Measurements from ENCODE around the gene RHOD. TPM values are rescaled to one million over a fixed set of nuclear protein-coding genes. Genes with fewer than 3 reads are reported as not detected.

The RHOD gene
- total RNA-seq = 82.6 TPM

DNA sequence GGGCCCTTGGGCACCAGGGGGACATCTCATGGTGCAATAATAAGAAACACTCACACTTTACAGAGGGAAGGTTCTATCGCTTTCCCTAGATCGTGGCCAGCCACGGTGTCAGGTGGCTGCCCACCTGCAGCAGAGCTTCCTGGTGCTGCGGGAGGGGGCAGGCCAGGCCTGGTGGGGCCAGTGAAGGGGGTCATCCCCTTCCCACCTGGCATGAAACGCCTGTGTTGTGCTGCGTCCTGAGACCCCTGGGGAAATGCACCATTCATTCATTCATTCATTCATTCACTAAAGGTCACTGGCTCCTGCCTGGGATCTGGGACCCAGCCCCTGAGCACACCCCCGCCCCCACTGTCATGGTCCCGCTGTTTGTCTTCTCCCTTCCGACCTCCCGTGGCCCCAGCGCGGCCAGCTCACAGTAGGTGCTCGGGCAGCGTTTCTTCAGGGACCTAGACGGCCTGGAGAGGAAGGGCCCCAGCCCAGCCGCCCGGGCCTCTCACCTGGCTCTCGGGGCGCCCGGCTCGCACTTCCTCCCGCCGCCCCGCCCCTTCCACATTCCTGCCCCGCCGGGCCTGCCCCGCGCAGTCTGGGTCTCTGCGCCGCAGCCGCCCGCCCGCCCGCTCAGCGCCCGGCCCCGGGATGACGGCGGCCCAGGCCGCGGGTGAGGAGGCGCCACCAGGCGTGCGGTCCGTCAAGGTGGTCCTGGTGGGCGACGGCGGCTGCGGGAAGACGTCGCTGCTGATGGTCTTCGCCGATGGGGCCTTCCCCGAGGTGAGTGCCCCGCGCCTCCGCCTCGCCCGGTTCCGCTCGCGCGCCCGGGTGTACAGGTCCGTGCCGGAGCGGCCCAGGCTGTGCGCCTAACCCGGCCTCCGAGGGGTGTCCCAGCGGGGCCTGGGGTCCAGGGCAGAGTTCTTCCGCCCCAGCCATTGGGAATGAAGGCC lies at the start of gene RHOD:
Gene RHOD (plus strand): TSS at position 581 of the 938 bp plus-strand sequence. CDS start 56 bp downstream, at position 637.
- Histone ChIP-seq H3K9me3 (no peaks in the 10 kb centered on the region), H3K4me3 (peak within 1 kb of the TSS; percentile 72 to 75), H3K4me1 (peaks cover 11 to 27% of the 10 kb centered on the region in 2 donors), H3K36me3 (no peaks in the 10 kb centered on the region), H3K27me3 (no peaks in the 10 kb centered on the region), H3K27ac (peak within 1 kb of the TSS; percentile 81 to 89)
- intact Hi-C loops (cut with DNase I) = loop anchor here (2.0 to 5.0 kb wide), 2 partner anchors 62 to 84 kb away; partner anchors contain the start of gene KDM2A
- TF ChIP-seq, protein P1, sequence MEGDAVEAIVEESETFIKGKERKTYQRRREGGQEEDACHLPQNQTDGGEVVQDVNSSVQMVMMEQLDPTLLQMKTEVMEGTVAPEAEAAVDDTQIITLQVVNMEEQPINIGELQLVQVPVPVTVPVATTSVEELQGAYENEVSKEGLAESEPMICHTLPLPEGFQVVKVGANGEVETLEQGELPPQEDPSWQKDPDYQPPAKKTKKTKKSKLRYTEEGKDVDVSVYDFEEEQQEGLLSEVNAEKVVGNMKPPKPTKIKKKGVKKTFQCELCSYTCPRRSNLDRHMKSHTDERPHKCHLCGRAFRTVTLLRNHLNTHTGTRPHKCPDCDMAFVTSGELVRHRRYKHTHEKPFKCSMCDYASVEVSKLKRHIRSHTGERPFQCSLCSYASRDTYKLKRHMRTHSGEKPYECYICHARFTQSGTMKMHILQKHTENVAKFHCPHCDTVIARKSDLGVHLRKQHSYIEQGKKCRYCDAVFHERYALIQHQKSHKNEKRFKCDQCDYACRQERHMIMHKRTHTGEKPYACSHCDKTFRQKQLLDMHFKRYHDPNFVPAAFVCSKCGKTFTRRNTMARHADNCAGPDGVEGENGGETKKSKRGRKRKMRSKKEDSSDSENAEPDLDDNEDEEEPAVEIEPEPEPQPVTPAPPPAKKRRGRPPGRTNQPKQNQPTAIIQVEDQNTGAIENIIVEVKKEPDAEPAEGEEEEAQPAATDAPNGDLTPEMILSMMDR (IDR thresholded peaks at IDR 0.05) = no peak
- peak in 1 of 2 donors; percentile 78 for DNase-seq (ENCODE audit: low spot score in 2 of 2)

GRCh38 chr11:67007126-67007525 lies 49.5 kb upstream of the RHOD start:
- Histone ChIP-seq H3K27ac (no peak overlapping the region), H3K4me3 (no peak overlapping the region), H3K27me3 (no peaks in the 10 kb centered on the region), H3K4me1 (no peaks in the 10 kb centered on the region), H3K9me3 (no peaks in the 10 kb centered on the region), H3K36me3 (no peaks in the 10 kb centered on the region)
- no peak for DNase-seq (ENCODE audit: low spot score in 2 of 2)
- intact Hi-C loops (cut with DNase I) = no loop called here
- TF ChIP-seq, protein P1 (IDR thresholded peaks at IDR 0.05) = no peak

GRCh38 chr11:67010296-67010905 lies 46.2 kb upstream of the RHOD start:
- H3K36me3 ChIP-seq = no peaks in the 10 kb centered on the region
- TF ChIP-seq, protein P1 (IDR thresholded peaks at IDR 0.05) = no peak
- no peaks in the 10 kb centered on the region for H3K27me3 ChIP-seq
- H3K27ac ChIP-seq = no peak overlapping the region
- intact Hi-C loops (cut with DNase I) = no loop called here
- no peaks in the 10 kb centered on the region for H3K4me1 ChIP-seq
- no peak for DNase-seq (ENCODE audit: low spot score in 2 of 2)
- no peaks in the 10 kb centered on the region for H3K9me3 ChIP-seq
- H3K4me3 ChIP-seq = no peak overlapping the region

DNA sequence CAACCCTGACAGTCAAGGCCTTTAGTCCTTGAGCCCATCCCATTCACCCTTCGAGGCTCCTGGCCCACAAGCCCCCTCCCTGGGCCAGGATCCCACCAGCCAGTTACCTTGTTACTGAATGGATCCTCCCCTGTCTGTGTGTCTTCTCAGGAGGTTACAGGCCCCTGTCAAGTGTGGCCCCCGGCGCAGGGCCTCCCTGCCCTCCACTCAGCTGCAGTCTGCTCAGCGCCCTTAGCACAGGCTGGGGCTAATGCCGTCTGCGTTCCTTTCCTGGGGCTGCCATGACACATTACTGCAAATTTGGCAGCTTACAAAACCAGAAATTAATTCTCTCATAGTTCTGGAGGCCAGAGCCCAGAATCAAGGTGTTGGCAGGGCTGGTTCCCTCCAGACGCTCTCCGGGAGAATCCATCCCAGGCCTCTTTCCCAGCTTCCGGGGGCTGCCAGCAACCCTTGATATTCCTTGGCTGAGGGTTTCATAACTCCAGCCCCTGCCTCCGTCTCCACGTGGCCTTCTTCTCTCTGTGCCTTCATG lies 43.1 kb upstream of the RHOD start:
- H3K27me3 ChIP-seq = no peaks in the 10 kb centered on the region
- H3K9me3 ChIP-seq = no peaks in the 10 kb centered on the region
- H3K4me3 ChIP-seq = no peak overlapping the region
- DNase-seq (ENCODE audit: low spot score in 2 of 2) = no peak
- H3K36me3 ChIP-seq = no peaks in the 10 kb centered on the region
- TF ChIP-seq, protein P1 (IDR thresholded peaks at IDR 0.05) = no peak
- H3K27ac ChIP-seq = no peak overlapping the region
- H3K4me1 ChIP-seq = no peaks in the 10 kb centered on the region
- intact Hi-C loops (cut with DNase I) = no loop called here

DNA sequence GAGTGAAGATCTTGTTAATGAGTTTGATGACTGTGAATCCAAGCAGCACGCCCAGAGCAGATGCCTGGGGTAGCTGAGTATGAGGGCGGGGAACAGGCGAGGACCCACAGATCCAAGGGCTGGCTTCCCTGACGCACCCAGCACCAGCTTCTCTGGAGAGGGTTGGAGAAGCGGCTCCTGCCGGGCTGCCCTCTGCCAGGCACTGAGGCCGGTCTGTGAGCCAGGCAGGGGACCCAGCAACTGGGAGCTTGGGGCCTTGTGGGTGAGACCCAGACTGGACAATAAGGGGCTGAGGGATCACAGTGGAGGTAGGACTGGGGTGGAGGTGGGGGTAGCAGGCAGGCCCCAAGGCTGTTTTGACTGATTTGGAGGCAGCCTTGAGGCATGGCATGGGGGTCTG lies 42.3 kb upstream of the RHOD start:
- TF ChIP-seq, protein P1 (IDR thresholded peaks at IDR 0.05) = no peak
- intact Hi-C loops (cut with DNase I) = no loop called here
- H3K4me3 ChIP-seq = no peak overlapping the region
- no peaks in the 10 kb centered on the region for H3K27me3 ChIP-seq
- no peak for DNase-seq (ENCODE audit: low spot score in 2 of 2)
- H3K4me1 ChIP-seq = no peaks in the 10 kb centered on the region
- H3K9me3 ChIP-seq = no peaks in the 10 kb centered on the region
- H3K36me3 ChIP-seq = no peaks in the 10 kb centered on the region
- no peak overlapping the region for H3K27ac ChIP-seq
